ENCODE measurements around the gene KCND3.

DNA sequence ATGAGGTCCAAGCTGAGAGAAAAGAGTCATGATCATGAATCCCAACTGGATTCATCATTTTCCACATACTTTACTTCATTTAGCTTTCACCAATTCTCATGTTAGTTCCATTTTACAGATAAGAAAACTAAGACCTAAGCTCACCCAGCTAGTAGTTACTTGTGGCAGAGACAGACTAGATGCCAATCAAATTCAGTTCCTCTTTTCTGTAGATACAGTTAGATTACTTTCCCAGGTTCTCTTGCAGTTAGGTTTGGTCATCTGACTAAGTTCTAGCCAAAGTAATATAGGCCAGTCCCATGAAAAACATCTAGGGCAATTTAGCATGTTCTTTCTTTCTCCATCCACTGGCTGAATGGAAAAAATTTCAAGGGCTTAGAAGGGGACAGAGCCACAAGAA lies 8.9 kb upstream of the KCND3 start:
- TF ChIP-seq, protein P1, sequence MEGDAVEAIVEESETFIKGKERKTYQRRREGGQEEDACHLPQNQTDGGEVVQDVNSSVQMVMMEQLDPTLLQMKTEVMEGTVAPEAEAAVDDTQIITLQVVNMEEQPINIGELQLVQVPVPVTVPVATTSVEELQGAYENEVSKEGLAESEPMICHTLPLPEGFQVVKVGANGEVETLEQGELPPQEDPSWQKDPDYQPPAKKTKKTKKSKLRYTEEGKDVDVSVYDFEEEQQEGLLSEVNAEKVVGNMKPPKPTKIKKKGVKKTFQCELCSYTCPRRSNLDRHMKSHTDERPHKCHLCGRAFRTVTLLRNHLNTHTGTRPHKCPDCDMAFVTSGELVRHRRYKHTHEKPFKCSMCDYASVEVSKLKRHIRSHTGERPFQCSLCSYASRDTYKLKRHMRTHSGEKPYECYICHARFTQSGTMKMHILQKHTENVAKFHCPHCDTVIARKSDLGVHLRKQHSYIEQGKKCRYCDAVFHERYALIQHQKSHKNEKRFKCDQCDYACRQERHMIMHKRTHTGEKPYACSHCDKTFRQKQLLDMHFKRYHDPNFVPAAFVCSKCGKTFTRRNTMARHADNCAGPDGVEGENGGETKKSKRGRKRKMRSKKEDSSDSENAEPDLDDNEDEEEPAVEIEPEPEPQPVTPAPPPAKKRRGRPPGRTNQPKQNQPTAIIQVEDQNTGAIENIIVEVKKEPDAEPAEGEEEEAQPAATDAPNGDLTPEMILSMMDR (IDR thresholded peaks at IDR 0.05; ENCODE audit: low read depth, low read length, poor library complexity, severe bottlenecking) = no peak
- no peak for TF ChIP-seq EZH2phosphoT487 (IDR thresholded peaks at IDR 0.05; ENCODE audit: borderline replicate concordance, low read length)
